GM23338 (cell line): ENCODE results near the gene MAGEB16. TPM values are rescaled to one million over a fixed set of nuclear protein-coding genes. Genes with fewer than 3 reads are reported as not detected.

Experiments
- ATAC-seq: fragments of 200-7000 bp; cut with Tn5 transposase; 3 replicates; pipeline ENCODE4 v1.9.1; 2020
- DNase-seq: peaks from one replicate; pipeline ENCODE4 v3.0.0-alpha.2; 2015; ENCODE audit warnings: low spot score
- H2AFZ ChIP-seq: fragments of 200-600 bp; sonication (generic); 2 replicates; pipeline ENCODE4 v1.8.0; 2016; ENCODE audit warnings: antibody characterized with exemption, mild to moderate bottlenecking, moderate library complexity
- H3F3A ChIP-seq: fragments of 200-600 bp; sonication (generic); replicated peaks from 2 replicates; pipeline ENCODE4 v1.8.0; 2017; ENCODE audit warnings: antibody characterized with exemption, mixed run types, low read depth
- H3K27ac ChIP-seq: fragments of 200-600 bp; sonication (generic); 2 replicates; pipeline ENCODE4 v1.6.1; 2016; ENCODE audit warnings: low read depth
- H3K27me3 ChIP-seq: fragments of 200-600 bp; sonication (generic); 2 replicates; pipeline ENCODE4 v1.8.0; 2016; ENCODE audit warnings: mild to moderate bottlenecking, mixed run types, moderate library complexity; ENCODE audit not compliant: insufficient read depth
- H3K36me3 ChIP-seq: fragments of 200-600 bp; sonication (generic); 2 replicates; pipeline ENCODE4 v1.8.0; 2016; ENCODE audit warnings: mild to moderate bottlenecking; ENCODE audit not compliant: insufficient read depth
- H3K4me1 ChIP-seq: fragments of 200-600 bp; sonication (generic); 2 replicates; pipeline ENCODE4 v1.8.0; 2016; ENCODE audit warnings: mild to moderate bottlenecking, moderate library complexity; ENCODE audit not compliant: insufficient read depth
- H3K4me2 ChIP-seq: fragments of 200-600 bp; sonication (generic); 2 replicates; pipeline ENCODE4 v1.7.1; 2017; ENCODE audit warnings: mixed run types
- H3K4me3 ChIP-seq: fragments of 200-600 bp; sonication (generic); 2 replicates; pipeline ENCODE4 v1.6.1; 2016; ENCODE audit warnings: mixed run types
- H3K79me2 ChIP-seq: fragments of 200-600 bp; sonication (generic); replicated peaks from 2 replicates; pipeline ENCODE4 v1.8.0; 2017; ENCODE audit warnings: mild to moderate bottlenecking; ENCODE audit not compliant: insufficient read depth
- H3K9me2 ChIP-seq: fragments of 200-600 bp; sonication (generic); 2 replicates; pipeline ENCODE4 v1.8.0; 2017; ENCODE audit not compliant: insufficient read depth
- H4K20me1 ChIP-seq: fragments of 200-600 bp; sonication (generic); replicated peaks from 2 replicates; pipeline ENCODE4 v1.8.0; 2017; ENCODE audit warnings: mild to moderate bottlenecking; ENCODE audit not compliant: insufficient read depth
- H3K27ac Mint-ChIP-seq: 2 replicates; pipeline ENCODE4 v1.8.0; 2020; ENCODE audit warnings: inconsistent platforms, mild to moderate bottlenecking, moderate library complexity, mixed read lengths
- H3K27me3 Mint-ChIP-seq: 3 replicates; pipeline ENCODE4 v1.8.0; 2022; ENCODE audit warnings: low read depth, mild to moderate bottlenecking, moderate library complexity, mixed read lengths, inconsistent platforms; ENCODE audit not compliant: insufficient read depth, poor library complexity
- H3K36me3 Mint-ChIP-seq: 3 replicates; pipeline ENCODE4 v1.8.0; 2021; ENCODE audit warnings: low read depth, mild to moderate bottlenecking, inconsistent platforms, moderate library complexity, mixed read lengths
- H3K4me1 Mint-ChIP-seq: 3 replicates; pipeline ENCODE4 v1.8.0; 2020; ENCODE audit warnings: mild to moderate bottlenecking, inconsistent platforms, mixed read lengths
- H3K4me3 Mint-ChIP-seq: 3 replicates; pipeline ENCODE4 v1.8.0; 2021; ENCODE audit warnings: moderate library complexity, mild to moderate bottlenecking, inconsistent platforms, mixed read lengths
- H3K9me3 Mint-ChIP-seq: 3 replicates; pipeline ENCODE4 v1.8.0; 2020; ENCODE audit warnings: moderate library complexity, mild to moderate bottlenecking, inconsistent platforms, mixed read lengths
- CREB1 ChIP-seq: fragments of 250-450 bp; sonication (Bioruptor Pico); IDR thresholded peaks from 2 replicates; pipeline ENCODE4 v1.5.0; 2020; ENCODE audit warnings: low read depth, mild to moderate bottlenecking, moderate library complexity
- CTCF ChIP-seq, 2 experiments: fragments of 200-600 bp in 1 of 2; sonication (generic) in 1 of 2; conservative IDR thresholded peaks; 2 replicates each; pipeline versions ENCODE4 v1.5.1 to v1.6.1; 2016 to 2017; ENCODE audit warnings: antibody characterized with exemption in 2 of 2, low read depth in 2 of 2, mild to moderate bottlenecking in 2 of 2, moderate library complexity in 1 of 2
- ETS1 ChIP-seq: IDR thresholded peaks from 2 replicates; pipeline ENCODE4 v1.6.1; 2016; ENCODE audit warnings: antibody characterized with exemption
- EZH2 ChIP-seq: fragments of 200-600 bp; sonication (generic); IDR thresholded peaks from one replicate; pipeline ENCODE4 v1.8.0; 2017; ENCODE audit warnings: antibody characterized with exemption, mild to moderate bottlenecking, low read depth; ENCODE audit not compliant: unreplicated experiment
- EZH2phosphoT487 ChIP-seq: fragments of 200-600 bp; sonication (generic); IDR thresholded peaks from one replicate; pipeline ENCODE4 v1.8.1; 2018; ENCODE audit warnings: antibody characterized with exemption; ENCODE audit not compliant: unreplicated experiment
- JUNB ChIP-seq: IDR thresholded peaks from one replicate; pipeline ENCODE4 v1.6.1; 2016; ENCODE audit warnings: antibody characterized with exemption; ENCODE audit not compliant: unreplicated experiment
- NANOG ChIP-seq: IDR thresholded peaks from 2 replicates; pipeline ENCODE4 v1.6.1; 2016; ENCODE audit warnings: antibody characterized with exemption, borderline replicate concordance
- POLR2AphosphoS5 ChIP-seq: IDR thresholded peaks from 2 replicates; pipeline ENCODE4 v1.6.1; 2016; ENCODE audit warnings: antibody characterized with exemption, low read depth
- REST ChIP-seq: IDR thresholded peaks from one replicate; pipeline ENCODE4 v1.6.1; 2018; ENCODE audit warnings: antibody characterized with exemption; ENCODE audit not compliant: unreplicated experiment
- ZNF114 ChIP-seq: fragments of 250-450 bp; sonication (Bioruptor Pico); IDR thresholded peaks from 2 replicates; pipeline ENCODE4 v1.5.0; 2020; ENCODE audit warnings: mild to moderate bottlenecking, moderate library complexity
- ZNF462 ChIP-seq: fragments of 250-450 bp; sonication (Bioruptor Pico); IDR thresholded peaks from 2 replicates; pipeline ENCODE4 v1.5.0; 2020; ENCODE audit warnings: mild to moderate bottlenecking, moderate library complexity
- long read RNA-seq: library from polyadenylated mRNA; unstranded; transcript quantifications from one replicate; pipeline ENCODE4 v2.0.0, GENCODE V29; 2020; ENCODE audit not compliant: unreplicated experiment
- polyA plus RNA-seq: library from polyadenylated mRNA; unstranded; fragments of >200 nt; fragmentation: Nextera tagmentation; extraction: Ambion mirVana; gene quantifications from 2 replicates; pipeline ENCODE4 v1.2.1, GENCODE V29; 2016
- total RNA-seq: library from RNA; depleted of rRNA; stranded (reverse); fragments of >200 nt; shearing (Covaris generic); gene quantifications from 2 replicates; pipeline ENCODE4 v1.2.3, GENCODE V29; 2014; rRNA removed

Gene MAGEB16
- total RNA-seq (0.42 TPM in 1 of 2 replicates, not detected in the other), polyA plus RNA-seq (not detected in 2 replicates)
- long read RNA-seq = 0 reads

GRCh38 chrX:35798042-35798441 lies at the start of gene MAGEB16:
TSS of gene MAGEB16 (plus strand) at chrX:35798342. CDS start at chrX:35802197, 3,855 bp downstream.
- H2AFZ ChIP-seq = no peak within 1 kb of the TSS
- H4K20me1 ChIP-seq = no peaks in the 10 kb centered on the region
- ATAC-seq (no peak), DNase-seq (no peak)
- H3K4me2 ChIP-seq = no peak within 1 kb of the TSS
- TF ChIP-seq ZNF114 = no peak
- TF ChIP-seq NANOG = no peak
- no peak for TF ChIP-seq CTCF (conservative IDR thresholded peaks at IDR 0.05; ENCODE audit: low read depth in 2 of 2)
- TF ChIP-seq ETS1 = no peak
- TF ChIP-seq JUNB = no peak
- TF ChIP-seq ZNF462 (CRISPR knock-in tag) = no peak
- no peak for TF ChIP-seq EZH2phosphoT487
- TF ChIP-seq REST = no peak
- no peak for TF ChIP-seq EZH2
- TF ChIP-seq POLR2AphosphoS5 = no peak
- no peak for TF ChIP-seq CREB1 (CRISPR knock-in tag)
- Mint-ChIP-seq H3K36me3 (no peaks in the 10 kb centered on the region), H3K9me3 (no peaks in the 10 kb centered on the region), H3K4me3 (no peak within 1 kb of the TSS), H3K27ac (no peak within 1 kb of the TSS), H3K27me3 (no peaks in the 10 kb centered on the region), H3K4me1 (no peaks in the 10 kb centered on the region)
- no peak within 1 kb of the TSS for H3K27ac ChIP-seq
- no peaks in the 10 kb centered on the region for H3K27me3 ChIP-seq
- no peaks in the 10 kb centered on the region for H3K4me1 ChIP-seq
- H3K4me3 ChIP-seq = no peak within 1 kb of the TSS
- H3K79me2 ChIP-seq = no peaks in the 10 kb centered on the region
- H3F3A ChIP-seq = no peaks in the 10 kb centered on the region
- no peaks in the 10 kb centered on the region for H3K36me3 ChIP-seq
- no peaks in the 10 kb centered on the region for H3K9me2 ChIP-seq
